Right ventricle myocardium superior (tissue), 1 donor: ENCODE measurements around the gene ZBTB12. TPM values are rescaled to one million over a fixed set of nuclear protein-coding genes. Genes with fewer than 3 reads are reported as not detected.
"Not testable (repeated sequence)": the region's sequence is repeated elsewhere in the genome, so short reads cannot be mapped to it uniquely, and the experiment has no call there.

Experiments
- ATAC-seq: fragments of 200-7000 bp; cut with Tn5 transposase; one replicate; pipeline ENCODE4 v1.9.1; 2020; ENCODE audit warnings: mild to moderate bottlenecking; ENCODE audit not compliant: poor library complexity
- DNase-seq: peaks from one replicate; pipeline ENCODE4 v3.0.0-alpha.2; 2020
- intact Hi-C: fragments of 100-400 bp; cut with DNase I; formaldehyde crosslinking; loops from one replicate; pipeline ENCODE4 v1.11.2; 2022
- long read RNA-seq: library from polyadenylated mRNA; unstranded; transcript quantifications from one replicate; pipeline ENCODE4 v2.0.0, GENCODE V29; 2021
- total RNA-seq: library from RNA; stranded (reverse); fragmentation: NEBNext Ultra II Directional; extraction: Animal tissue kit (Norgen Biotek cat#: 25700); gene quantifications from one replicate; pipeline ENCODE4 v1.2.1, GENCODE V29; 2021
- donor health status: DM: no; HTN: yes; CAD: no; lungs with severe emphysema.

The ZBTB12 gene, protein sequence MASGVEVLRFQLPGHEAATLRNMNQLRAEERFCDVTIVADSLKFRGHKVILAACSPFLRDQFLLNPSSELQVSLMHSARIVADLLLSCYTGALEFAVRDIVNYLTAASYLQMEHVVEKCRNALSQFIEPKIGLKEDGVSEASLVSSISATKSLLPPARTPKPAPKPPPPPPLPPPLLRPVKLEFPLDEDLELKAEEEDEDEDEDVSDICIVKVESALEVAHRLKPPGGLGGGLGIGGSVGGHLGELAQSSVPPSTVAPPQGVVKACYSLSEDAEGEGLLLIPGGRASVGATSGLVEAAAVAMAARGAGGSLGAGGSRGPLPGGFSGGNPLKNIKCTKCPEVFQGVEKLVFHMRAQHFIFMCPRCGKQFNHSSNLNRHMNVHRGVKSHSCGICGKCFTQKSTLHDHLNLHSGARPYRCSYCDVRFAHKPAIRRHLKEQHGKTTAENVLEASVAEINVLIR
- 3.1 TPM for total RNA-seq
- long read RNA-seq, partial matches to known transcripts, result 0 of 1 reads
- long read RNA-seq, other reads (novel, unspliced or antisense), result 1 of 1 reads

DNA sequence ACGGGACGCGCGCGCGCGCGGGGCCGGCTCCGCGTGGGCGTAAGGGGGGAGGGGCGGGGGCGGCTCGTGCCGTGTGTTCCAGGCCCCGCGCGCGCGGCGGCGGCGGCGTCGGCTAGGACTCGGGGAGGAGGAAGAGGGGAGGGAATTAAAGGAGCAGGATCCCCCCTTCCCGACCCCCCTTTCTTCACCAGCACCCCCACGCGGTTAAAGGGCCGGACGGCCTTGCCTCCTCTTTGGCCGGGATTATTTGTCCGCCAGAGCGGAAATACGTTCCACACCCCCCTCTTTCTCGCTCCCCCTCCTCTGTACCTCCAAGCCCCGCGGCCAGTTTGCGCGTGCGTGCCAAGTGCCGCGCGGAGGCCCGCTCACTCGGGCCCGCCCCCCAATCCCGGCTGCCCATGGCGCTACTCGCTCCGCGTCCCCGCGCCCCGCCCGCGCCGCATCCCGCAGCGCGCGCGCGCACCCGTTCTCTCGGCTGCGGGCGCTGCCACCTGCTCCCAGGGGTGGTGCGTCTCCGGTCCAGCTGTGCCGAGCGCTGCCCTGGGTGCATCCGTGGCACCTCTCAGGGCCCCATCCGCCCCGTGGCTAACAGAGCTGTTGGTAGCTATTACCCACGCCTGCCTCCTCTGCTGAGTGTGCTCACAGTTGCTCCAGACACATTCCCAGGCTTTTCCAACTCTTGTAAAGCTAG lies at the start of gene ZBTB12:
Gene ZBTB12, minus strand, starts transcription at position 134 of the 691 bp plus-strand sequence. CDS start 781 bp downstream, outside the sequence.
- ATAC-seq (peak; percentile 83), DNase-seq (peak; percentile 93)
- intact Hi-C loops, result no loop called here

GRCh38 chr6:31949926-31950548 lies 48.2 kb upstream of the ZBTB12 start:
- no peak for ATAC-seq
- DNase-seq, result no peak
- intact Hi-C loops, result loop anchor here (5.0 kb wide), 1 partner anchor 268 kb away; the partner anchor contains the start of gene LY6G5C

DNA sequence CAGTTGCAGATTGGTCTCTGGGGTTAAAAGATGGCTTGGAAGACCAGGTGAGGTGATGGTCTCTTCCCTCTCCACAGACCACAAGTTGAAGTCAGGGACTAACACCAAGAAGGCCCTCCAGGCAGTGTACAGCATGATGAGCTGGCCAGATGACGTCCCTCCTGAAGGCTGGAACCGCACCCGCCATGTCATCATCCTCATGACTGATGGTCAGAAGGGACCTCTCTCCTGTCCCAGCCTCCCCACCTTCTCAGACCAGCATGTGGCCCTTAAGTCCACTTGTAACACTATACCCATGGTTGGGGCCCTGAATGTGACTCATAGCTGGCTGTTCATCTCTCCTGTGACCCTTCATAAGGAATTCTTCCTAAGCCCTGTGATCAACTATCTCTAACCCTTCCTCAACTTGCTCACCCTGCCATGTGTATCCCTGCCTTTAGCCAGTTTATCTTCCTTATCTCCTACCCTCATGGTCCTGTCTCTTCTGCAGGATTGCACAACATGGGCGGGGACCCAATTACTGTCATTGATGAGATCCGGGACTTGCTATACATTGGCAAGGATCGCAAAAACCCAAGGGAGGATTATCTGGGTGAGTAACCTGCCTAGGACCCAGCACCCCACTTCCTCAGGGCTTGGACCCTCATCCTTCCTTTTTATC lies 47.0 kb upstream of the ZBTB12 start:
- no peak for DNase-seq
- intact Hi-C loops, result no loop called here

GRCh38 chr6:31948306-31948705 lies 46.4 kb upstream of the ZBTB12 start:
- no peak for ATAC-seq
- intact Hi-C loops, result no loop called here
- no peak for DNase-seq

More for the DNA sequence above, 47.0 kb upstream of the ZBTB12 start:
- no peak for ATAC-seq

- DNase-seq (no peak), ATAC-seq (no peak)
- intact Hi-C loops, result no loop called here
Observed at GRCh38 chr6:31947864-31948263, 46.0 kb upstream of the ZBTB12 start.

- no peak for DNase-seq
- intact Hi-C loops, result no loop called here
- no peak for ATAC-seq
Observed at GRCh38 chr6:31947070-31947675, 45.3 kb upstream of the ZBTB12 start.

DNA sequence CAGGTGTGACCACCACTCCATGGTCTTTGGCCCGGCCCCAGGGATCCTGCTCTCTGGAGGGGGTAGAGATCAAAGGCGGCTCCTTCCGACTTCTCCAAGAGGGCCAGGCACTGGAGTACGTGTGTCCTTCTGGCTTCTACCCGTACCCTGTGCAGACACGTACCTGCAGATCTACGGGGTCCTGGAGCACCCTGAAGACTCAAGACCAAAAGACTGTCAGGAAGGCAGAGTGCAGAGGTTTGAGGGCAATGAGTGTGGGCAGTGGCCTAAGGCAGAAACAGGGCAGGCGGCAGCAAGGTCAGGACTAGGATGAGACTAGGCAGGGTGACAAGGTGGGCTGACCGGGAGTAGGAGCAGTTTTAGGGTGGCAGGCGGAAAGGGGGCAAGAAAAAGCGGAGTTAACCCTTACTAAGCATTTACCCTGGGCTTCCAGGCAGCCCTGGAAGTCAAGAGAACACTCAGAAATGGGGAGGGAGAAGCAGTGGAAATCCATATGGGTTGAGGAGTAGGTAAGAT lies 44.5 kb upstream of the ZBTB12 start:
- DNase-seq (no peak), ATAC-seq (no peak)
- intact Hi-C loops, result no loop called here

- DNase-seq, result peak; percentile 84
- peak; percentile 84 for ATAC-seq
- intact Hi-C loops, result no loop called here
Observed at GRCh38 chr6:31945507-31946369, 43.9 kb upstream of the ZBTB12 start, which contains the start of gene CFB. TSS of gene CFB (plus strand) at chr6:31946095. CDS start at chr6:31946222, 127 bp downstream.

DNA sequence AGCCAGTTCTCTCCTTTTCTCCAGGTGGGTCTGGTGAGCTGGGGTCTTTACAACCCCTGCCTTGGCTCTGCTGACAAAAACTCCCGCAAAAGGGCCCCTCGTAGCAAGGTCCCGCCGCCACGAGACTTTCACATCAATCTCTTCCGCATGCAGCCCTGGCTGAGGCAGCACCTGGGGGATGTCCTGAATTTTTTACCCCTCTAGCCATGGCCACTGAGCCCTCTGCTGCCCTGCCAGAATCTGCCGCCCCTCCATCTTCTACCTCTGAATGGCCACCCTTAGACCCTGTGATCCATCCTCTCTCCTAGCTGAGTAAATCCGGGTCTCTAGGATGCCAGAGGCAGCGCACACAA lies 43.2 kb upstream of the ZBTB12 start:
- DNase-seq (no peak), ATAC-seq (no peak)
- intact Hi-C loops, result no loop called here

DNA sequence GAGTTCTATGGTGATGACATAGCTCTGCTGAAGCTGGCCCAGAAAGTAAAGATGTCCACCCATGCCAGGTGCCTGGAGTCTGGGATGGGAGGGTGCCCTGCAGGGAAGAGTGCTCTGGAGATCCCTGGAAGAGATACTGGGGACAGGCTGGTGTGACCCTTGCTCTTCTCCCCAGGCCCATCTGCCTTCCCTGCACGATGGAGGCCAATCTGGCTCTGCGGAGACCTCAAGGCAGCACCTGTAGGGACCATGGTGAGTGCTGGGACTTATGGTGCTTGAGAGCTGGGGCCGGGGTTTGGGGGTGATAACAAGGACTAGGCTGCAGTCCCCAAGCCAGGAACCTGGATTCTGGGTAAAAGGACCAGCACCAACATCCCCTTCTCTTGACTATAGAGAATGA lies 41.9 kb upstream of the ZBTB12 start:
- ATAC-seq (no peak), DNase-seq (no peak)
- intact Hi-C loops, result no loop called here

DNA sequence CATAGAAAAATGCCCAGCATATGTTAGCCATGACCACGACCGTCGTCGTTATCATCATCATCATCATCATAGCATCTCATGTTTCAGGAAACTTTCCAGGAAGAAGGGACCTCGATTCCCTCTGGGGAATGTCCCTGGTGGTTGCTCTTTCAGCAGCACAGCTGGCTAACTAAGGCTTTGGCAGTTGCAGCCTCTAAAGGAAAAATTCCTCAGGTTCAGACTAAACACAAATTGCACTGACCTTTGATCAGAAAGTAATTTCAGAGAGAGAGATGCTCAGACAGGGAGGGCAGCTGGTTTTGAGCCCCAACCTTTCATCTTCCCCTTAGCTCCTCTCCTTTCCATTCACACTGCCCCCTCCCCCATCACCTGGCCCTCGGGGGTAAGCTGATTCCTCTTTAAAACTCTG lies 38.4 kb upstream of the ZBTB12 start:
- intact Hi-C loops, result no loop called here
- ATAC-seq (no peak), DNase-seq (no peak)

- intact Hi-C loops, result no loop called here
- DNase-seq (no peak), ATAC-seq (no peak)
Observed at GRCh38 chr6:31935823-31936222, 33.9 kb upstream of the ZBTB12 start.

- intact Hi-C loops, result no loop called here
- ATAC-seq, result no peak
- DNase-seq, result no peak
Observed at GRCh38 chr6:31935021-31935420, 33.1 kb upstream of the ZBTB12 start.

DNA sequence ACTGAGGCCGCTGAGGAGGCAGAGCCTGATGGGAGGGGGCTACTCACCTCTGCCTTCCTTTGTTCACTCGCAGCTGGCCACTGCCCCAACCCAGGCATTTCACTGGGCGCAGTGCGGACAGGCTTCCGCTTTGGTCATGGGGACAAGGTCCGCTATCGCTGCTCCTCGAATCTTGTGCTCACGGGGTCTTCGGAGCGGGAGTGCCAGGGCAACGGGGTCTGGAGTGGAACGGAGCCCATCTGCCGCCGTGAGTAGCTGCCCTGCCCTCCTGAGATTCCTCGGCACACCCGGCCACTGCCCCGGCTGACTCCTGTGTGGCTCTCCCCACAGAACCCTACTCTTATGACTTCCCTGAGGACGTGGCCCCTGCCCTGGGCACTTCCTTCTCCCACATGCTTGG lies 31.7 kb upstream of the ZBTB12 start:
- no peak for DNase-seq
- ATAC-seq, result no peak
- intact Hi-C loops, result no loop called here

DNA sequence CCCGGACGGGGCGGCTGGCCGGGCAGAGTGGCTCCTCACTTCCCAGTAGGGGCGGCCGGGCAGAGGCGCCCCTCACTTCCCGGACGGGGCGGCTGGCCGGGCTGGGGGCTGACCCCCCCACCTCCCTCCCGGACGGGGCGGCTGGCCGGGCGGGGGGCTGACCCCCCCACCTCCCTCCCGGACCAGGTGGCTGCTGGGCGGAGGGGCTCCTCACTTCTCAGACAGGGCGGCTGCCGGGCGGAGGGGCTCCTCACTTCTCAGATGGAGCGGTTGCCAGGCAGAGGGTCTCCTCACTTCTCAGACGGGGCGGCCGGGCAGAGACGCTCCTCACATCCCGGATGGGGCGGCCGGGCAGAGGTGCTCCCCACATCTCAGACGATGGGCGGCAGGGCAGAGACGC lies 30.3 kb upstream of the ZBTB12 start:
- intact Hi-C loops, DNase-seq: not testable (repeated sequence)

DNA sequence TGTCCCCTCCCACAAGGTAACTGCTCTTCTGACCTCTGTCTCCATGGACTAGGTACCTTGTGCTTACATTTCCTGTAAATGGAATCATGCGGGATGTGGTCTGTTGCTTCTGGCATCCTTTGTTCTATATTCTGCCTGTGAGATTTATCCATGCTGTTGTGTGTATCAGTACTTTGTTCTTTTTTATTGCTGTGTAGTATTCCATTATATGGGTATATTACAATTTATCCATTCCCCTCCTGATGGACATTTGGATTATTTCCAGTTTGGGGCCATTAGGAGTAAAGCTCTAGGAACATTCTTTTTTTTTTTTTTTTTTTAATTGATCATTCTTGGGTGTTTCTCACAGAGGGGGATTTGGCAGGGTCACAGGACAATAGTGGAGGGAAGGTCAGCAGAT lies 29.1 kb upstream of the ZBTB12 start:
- DNase-seq (no peak), ATAC-seq (no peak)
- intact Hi-C loops, result no loop called here

More for the DNA sequence above, 30.3 kb upstream of the ZBTB12 start:
- not testable (repeated sequence) for ATAC-seq

GRCh38 chr6:31928672-31928939 lies 26.7 kb upstream of the ZBTB12 start:
- no peak for ATAC-seq
- intact Hi-C loops, result no loop called here
- no peak for DNase-seq
